Ovary (tissue), 3 donors: ENCODE data around the gene ZNF532.

Source experiments
- CTCF ChIP-seq, 3 donors: fragments of 450-650 bp in 2 of 3; fragments of 200-600 bp in 1 of 3; IDR thresholded peaks; one replicate each; pipeline versions ENCODE4 v1.5.1 to v1.8.0; 2016 to 2022; ENCODE audit warnings: antibody characterized with exemption in 3 of 3, mild to moderate bottlenecking in 1 of 3
- POLR2A ChIP-seq: fragments of 450-650 bp; IDR thresholded peaks from one replicate; pipeline ENCODE4 v1.6.1; 2017; ENCODE audit warnings: antibody characterized with exemption, mild to moderate bottlenecking, moderate library complexity
- donor health status: DM: no; HTN: no; CAD: no.

- TF ChIP-seq CTCF (IDR thresholded peaks at IDR 0.05) (no peak), POLR2A (no peak)
Observed at GRCh38 chr18:58893388-58894099, 28.9 kb downstream of the ZNF532 start.
